Occipital lobe (tissue), 3 donors: Measurements from ENCODE around the gene SNX6. TPM values are rescaled to one million over a fixed set of nuclear protein-coding genes. Genes with fewer than 3 reads are reported as not detected.
"Not testable (repeated sequence)": the region's sequence is repeated elsewhere in the genome, so short reads cannot be mapped to it uniquely, and the experiment has no call there.

Experiments used
- DNase-seq: peaks from one replicate; lab custom pipeline; 2025; lab: John Stamatoyannopoulos, UW
- small RNA-seq: library from RNA; depleted of rRNA; stranded (forward); fragments of <200 nt; gene quantifications from one replicate; pipeline ENCODE3, GENCODE V24; 2014
- total RNA-seq: library from RNA; depleted of rRNA; stranded (reverse); fragments of >200 nt; gene quantifications from one replicate; pipeline ENCODE4 v1.2.3, GENCODE V29; 2014

Gene SNX6
- total RNA-seq, 1 donor from 2014 or later: 106 TPM

DNA sequence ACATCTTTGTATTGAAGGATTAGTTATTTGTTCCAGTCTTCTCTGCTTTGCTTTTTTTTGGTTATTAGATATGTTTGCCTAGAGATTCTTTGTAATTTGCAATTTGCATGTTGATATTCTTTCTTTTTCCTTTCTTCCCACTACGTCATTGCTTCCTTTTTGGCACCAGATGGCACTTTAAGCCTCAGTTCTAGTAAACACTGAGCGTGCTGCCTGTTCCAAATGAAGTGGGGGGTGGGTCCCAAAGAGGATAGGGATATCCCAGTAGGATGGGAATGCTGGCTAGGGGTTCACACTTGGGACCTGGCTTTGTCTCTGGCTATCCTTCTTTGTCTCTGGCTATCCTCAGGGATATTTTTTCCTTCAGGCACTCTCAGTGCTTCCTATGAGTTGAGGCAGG lies 107.5 kb downstream of the SNX6 start:
- DNase-seq: no peak

DNA sequence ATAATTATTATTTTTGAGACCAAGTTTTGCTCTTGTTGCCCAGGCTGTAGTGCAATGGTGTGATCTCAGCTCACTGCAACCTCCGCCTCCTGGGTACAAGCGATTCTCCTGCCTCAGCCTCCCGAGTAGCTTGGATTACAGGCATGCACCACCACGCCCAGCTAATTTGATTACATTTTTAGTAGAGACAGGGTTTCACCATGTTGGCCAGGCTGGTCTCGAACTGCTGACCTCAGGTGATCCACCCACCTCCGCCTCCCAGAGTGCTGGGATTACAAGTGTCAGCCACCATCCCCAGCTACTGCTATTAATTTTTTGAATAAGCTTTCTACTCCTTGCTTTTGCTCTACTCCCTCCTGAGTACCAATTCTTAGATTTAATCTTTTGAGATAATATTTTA lies 108.9 kb downstream of the SNX6 start:
- not testable (repeated sequence) for DNase-seq

DNA sequence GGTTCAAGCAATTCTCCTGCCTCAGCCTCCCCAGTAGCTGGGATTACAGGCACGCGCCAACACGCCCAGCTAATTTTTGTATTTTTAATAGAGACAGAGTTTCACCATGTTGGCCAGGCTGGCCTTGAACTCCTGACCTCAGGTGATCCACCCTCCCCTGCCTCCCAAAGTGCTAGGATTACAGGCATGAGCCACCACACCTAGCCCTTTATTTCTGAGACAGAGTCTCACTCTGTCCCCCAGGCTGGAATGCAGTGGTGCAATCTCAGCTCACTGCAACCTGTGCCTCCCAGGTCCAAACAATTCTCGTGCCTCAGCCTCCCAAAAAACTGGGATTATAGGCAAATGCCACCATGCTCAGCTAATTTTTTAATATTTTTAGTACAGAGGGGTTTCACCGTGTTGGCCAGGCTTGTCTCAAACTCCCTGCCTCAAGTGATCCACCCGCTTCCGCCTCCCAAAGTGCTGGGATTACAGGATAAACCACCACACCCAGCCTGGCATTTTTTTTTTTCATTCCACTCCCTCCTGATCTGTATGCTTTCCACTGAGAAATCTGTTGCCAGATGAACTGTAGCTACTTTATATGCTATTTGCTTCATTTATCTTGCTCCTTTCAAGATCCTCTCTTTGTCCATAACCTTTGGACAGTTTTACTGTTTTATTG lies 109.5 kb downstream of the SNX6 start:
- DNase-seq: not testable (repeated sequence)

Small RNAs within 50 kb of the gene (small RNA-seq; reads per million reads assigned to genes)
- not detected for gene RNU1-27P
- gene RNU1-28P: not detected
- gene RNU6-1261P: not detected

Other genes with a start within 250 kb of the SNX6 start
- 15.9 TPM for gene SPTSSA, start 167.9 kb downstream of the SNX6 start, total RNA-seq
- gene EAPP, start 90.4 kb downstream of the SNX6 start, total RNA-seq: 75.0 TPM
- 56.8 TPM for gene CFL2, start 84.4 kb upstream of the SNX6 start, total RNA-seq
- gene BAZ1A, start 245.2 kb upstream of the SNX6 start, total RNA-seq: 27.3 TPM